ENCODE measurements around the gene TPRKB. TPM values are rescaled to one million over a fixed set of nuclear protein-coding genes. Genes with fewer than 3 reads are reported as not detected.
"Not testable (repeated sequence)": the region's sequence is repeated elsewhere in the genome, so short reads cannot be mapped to it uniquely, and the experiment has no call there.

The TPRKB gene
- total RNA-seq, 1 donor from 2014 or later, result 17.3 TPM

DNA sequence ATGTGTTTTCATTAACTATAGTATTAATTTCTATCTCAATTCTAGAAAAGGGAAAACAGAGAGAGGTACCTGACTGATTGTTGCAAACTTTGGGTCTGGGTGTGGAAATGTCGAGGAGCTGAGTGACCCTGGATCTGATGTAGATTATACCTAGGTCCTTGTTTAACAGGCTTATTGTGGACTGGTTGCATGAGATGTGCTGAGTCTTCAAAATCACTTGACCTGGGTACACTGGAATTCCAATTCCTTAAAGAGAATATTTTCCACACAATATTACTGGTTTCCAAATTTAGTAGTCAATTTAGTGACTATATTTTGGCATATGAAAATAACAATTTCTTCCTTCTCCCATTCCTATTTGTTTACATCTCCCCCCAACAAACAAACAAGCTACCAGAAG lies 29.2 kb upstream of the TPRKB start:
- Histone ChIP-seq H3K4me3 (no peak overlapping the region), H3K36me3 (peaks cover 95% of the 10 kb centered on the region), H3K4me1 (no peaks in the 10 kb centered on the region), H3K27ac (no peak overlapping the region), H3K27me3 (ENCODE audit: low read depth) (no peaks in the 10 kb centered on the region), H3K9me3 (no peaks in the 10 kb centered on the region)
- ATAC-seq (no peak), DNase-seq (no peak)
- TF ChIP-seq, protein P1, sequence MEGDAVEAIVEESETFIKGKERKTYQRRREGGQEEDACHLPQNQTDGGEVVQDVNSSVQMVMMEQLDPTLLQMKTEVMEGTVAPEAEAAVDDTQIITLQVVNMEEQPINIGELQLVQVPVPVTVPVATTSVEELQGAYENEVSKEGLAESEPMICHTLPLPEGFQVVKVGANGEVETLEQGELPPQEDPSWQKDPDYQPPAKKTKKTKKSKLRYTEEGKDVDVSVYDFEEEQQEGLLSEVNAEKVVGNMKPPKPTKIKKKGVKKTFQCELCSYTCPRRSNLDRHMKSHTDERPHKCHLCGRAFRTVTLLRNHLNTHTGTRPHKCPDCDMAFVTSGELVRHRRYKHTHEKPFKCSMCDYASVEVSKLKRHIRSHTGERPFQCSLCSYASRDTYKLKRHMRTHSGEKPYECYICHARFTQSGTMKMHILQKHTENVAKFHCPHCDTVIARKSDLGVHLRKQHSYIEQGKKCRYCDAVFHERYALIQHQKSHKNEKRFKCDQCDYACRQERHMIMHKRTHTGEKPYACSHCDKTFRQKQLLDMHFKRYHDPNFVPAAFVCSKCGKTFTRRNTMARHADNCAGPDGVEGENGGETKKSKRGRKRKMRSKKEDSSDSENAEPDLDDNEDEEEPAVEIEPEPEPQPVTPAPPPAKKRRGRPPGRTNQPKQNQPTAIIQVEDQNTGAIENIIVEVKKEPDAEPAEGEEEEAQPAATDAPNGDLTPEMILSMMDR (IDR thresholded peaks at IDR 0.05), result no peak
- intact Hi-C loops (cut with DNase I), result no loop called here

DNA sequence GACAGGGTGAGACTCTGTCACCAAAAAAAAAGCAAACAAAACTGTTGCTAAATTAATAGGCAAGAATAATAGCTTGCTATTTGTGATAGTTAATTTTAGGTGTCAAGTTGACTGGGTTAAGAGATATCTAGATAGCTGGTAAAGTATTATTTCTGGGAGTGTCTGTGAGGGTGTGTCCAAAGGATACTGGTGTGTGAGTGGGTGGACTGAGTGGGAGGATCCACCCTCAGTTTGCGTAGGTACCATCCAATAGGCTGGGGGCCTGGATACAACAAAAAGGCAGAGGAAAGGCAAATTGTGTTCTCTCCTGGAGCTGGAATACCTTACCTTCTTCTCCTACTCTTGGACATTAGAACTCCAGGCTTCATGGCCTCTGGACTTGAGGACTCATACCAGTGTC lies 27.8 kb upstream of the TPRKB start:
- intact Hi-C loops (cut with DNase I), result no loop called here
- Histone ChIP-seq H3K27ac (no peak overlapping the region), H3K9me3 (no peaks in the 10 kb centered on the region), H3K27me3 (ENCODE audit: low read depth) (no peaks in the 10 kb centered on the region), H3K4me1 (peaks cover 2% of the 10 kb centered on the region), H3K4me3 (no peak overlapping the region), H3K36me3 (peaks cover 96% of the 10 kb centered on the region)
- ATAC-seq (no peak), DNase-seq (no peak)
- TF ChIP-seq, protein P1 (IDR thresholded peaks at IDR 0.05), result no peak

DNA sequence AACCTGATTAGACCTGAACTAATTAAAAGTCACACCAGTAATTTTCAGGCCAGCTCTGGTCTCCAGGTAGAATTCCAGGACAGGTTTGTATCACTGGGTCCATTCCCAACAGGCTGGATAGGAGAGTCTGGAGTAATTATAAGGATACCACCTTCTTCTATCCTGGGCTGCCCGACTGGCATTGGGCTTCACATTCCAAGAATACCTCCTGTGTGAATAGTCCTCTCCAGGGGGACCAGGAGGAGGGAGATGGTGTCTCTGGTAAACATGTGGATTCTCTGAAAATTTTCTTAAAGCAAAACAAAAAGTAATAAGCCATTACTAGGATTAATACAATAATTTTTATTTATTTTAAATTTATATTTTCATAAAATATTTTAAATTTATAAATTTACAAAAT lies 25.4 kb upstream of the TPRKB start:
- H3K27ac ChIP-seq, result no peak overlapping the region

DNA sequence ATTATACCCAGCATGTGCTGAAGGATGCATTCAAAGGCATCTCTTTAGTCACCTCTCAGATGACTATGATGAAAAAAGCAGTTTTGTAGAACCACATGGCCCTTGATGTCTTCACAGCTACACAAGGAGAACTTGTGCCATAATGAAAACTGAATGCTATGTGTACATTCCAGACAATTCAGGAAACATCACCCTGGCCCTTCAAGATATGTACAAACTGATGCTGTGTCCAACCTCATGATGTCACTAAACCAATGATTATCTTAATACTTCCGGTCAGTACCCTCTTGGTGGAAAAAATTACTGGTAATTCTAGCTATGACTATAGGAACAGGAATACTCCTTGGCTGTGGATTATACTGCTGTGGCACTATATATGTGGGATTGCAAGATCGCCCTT lies 22.8 kb upstream of the TPRKB start:
- no peak overlapping the region for H3K4me3 ChIP-seq
- H3K36me3 ChIP-seq, result peaks cover 90% of the 10 kb centered on the region
- no peak for DNase-seq
- no peak overlapping the region for H3K27ac ChIP-seq
- intact Hi-C loops (cut with DNase I), result no loop called here
- H3K9me3 ChIP-seq, result no peaks in the 10 kb centered on the region
- H3K27me3 ChIP-seq (ENCODE audit: low read depth), result no peaks in the 10 kb centered on the region
- TF ChIP-seq, protein P1 (IDR thresholded peaks at IDR 0.05), result no peak
- no peak for ATAC-seq
- H3K4me1 ChIP-seq, result peaks cover 13% of the 10 kb centered on the region

More for the DNA sequence above, 25.4 kb upstream of the TPRKB start:
- intact Hi-C loops (cut with DNase I), result no loop called here
- DNase-seq (no peak), ATAC-seq (no peak)
- TF ChIP-seq, protein P1 (IDR thresholded peaks at IDR 0.05), result no peak
- no peak overlapping the region for H3K4me3 ChIP-seq
- peaks cover 96% of the 10 kb centered on the region for H3K36me3 ChIP-seq
- H3K27me3 ChIP-seq (ENCODE audit: low read depth), result no peaks in the 10 kb centered on the region
- H3K9me3 ChIP-seq, result no peaks in the 10 kb centered on the region
- peaks cover 13% of the 10 kb centered on the region for H3K4me1 ChIP-seq

DNA sequence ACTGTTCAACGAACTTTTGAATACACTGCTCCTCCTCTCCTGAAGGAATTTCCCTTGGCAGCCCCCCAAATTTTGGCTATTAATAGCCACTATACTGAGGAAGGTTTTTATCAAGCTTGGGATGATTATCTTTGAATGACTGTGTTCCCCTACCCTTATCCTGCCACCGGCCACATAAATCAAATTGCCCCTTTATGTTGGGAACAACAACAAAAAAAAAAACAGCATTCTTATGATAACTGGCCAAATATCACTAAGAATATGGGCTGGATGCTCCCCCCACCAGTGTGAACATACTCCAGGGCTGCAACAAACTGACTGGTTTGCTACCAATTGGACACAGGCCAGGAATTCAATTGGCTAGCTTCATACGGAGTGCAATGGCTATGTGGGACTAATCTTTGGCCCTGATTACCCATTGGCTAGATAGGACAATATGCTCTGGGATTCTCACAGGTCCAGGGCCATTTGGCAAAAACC lies 22.2 kb upstream of the TPRKB start:
- H3K4me1 ChIP-seq, result peaks cover 13% of the 10 kb centered on the region
- no peaks in the 10 kb centered on the region for H3K9me3 ChIP-seq
- intact Hi-C loops (cut with DNase I), result no loop called here
- H3K27ac ChIP-seq, result no peak overlapping the region
- no peaks in the 10 kb centered on the region for H3K27me3 ChIP-seq (ENCODE audit: low read depth)
- no peak overlapping the region for H3K4me3 ChIP-seq
- no peak for ATAC-seq
- TF ChIP-seq, protein P1 (IDR thresholded peaks at IDR 0.05), result no peak
- DNase-seq, result no peak
- H3K36me3 ChIP-seq, result peaks cover 85% of the 10 kb centered on the region

DNA sequence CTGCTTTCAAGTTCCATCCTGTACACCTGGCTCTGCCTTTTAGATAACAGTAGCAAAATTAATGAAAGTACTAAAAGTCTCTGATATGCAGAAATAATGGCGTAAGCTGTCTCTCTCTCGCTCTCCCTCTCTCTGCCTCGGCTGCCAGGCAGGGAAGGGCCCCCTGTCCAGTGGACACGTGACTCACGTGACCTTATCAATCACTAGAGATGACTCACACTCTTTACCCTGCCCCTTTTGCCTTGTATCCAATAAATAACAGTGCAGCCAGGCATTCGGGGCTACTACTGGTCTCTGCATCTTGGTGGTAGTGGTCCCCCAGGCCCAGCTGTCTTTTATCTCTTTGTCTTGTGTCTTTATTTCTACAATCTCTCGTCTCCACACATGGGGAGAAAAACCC lies 17.2 kb upstream of the TPRKB start:
- ATAC-seq; H3K27ac ChIP-seq; intact Hi-C loops (cut with DNase I); DNase-seq; H3K27me3 ChIP-seq (ENCODE audit: low read depth); H3K4me3 ChIP-seq; H3K4me1 ChIP-seq; H3K9me3 ChIP-seq: not testable (repeated sequence)
- H3K36me3 ChIP-seq, result peaks cover 67% of the 10 kb centered on the region

All from lower lobe of right lung (tissue), 2 donors.